Ovary (tissue), 3 donors: ENCODE data around the gene CHRFAM7A.
"Not testable (repeated sequence)": the region's sequence is repeated elsewhere in the genome, so short reads cannot be mapped to it uniquely, and the experiment has no call there.

ENCODE experiments used
- POLR2A ChIP-seq: fragments of 450-650 bp; IDR thresholded peaks from one replicate; pipeline ENCODE4 v1.6.1; 2017; ENCODE audit warnings: antibody characterized with exemption, mild to moderate bottlenecking, moderate library complexity
- TF ChIP-seq, protein P1 (sequence below), 3 donors: fragments of 450-650 bp in 2 of 3; fragments of 200-600 bp in 1 of 3; IDR thresholded peaks; one replicate each; pipeline versions ENCODE4 v1.5.1 to v1.8.0; 2016 to 2022; ENCODE audit warnings: antibody characterized with exemption in 3 of 3, mild to moderate bottlenecking in 1 of 3
- donor health status: DM: no; HTN: no; CAD: no.

DNA sequence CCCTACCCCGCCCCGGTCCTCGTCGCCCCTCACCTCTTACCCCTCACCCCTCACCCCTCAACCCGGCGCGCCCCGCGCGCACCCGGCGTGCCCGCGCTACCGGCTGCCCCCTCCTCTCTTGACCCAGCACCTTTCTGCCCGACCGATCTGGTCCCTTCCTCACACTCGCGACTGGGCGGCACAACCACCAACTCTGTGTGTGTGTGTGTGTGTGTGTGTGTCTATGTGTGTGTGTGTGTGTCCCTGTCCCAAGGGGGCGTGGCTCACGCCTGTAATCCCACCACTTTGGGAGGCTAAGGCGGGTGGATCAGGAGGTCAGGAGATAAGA lies 288 bp upstream of the CHRFAM7A start:
- TF ChIP-seq, protein P1, sequence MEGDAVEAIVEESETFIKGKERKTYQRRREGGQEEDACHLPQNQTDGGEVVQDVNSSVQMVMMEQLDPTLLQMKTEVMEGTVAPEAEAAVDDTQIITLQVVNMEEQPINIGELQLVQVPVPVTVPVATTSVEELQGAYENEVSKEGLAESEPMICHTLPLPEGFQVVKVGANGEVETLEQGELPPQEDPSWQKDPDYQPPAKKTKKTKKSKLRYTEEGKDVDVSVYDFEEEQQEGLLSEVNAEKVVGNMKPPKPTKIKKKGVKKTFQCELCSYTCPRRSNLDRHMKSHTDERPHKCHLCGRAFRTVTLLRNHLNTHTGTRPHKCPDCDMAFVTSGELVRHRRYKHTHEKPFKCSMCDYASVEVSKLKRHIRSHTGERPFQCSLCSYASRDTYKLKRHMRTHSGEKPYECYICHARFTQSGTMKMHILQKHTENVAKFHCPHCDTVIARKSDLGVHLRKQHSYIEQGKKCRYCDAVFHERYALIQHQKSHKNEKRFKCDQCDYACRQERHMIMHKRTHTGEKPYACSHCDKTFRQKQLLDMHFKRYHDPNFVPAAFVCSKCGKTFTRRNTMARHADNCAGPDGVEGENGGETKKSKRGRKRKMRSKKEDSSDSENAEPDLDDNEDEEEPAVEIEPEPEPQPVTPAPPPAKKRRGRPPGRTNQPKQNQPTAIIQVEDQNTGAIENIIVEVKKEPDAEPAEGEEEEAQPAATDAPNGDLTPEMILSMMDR (IDR thresholded peaks at IDR 0.05), result not testable (repeated sequence)
- not testable (repeated sequence) for TF ChIP-seq POLR2A
